GM23338 (cell line): ENCODE results near the gene RALY. TPM values are rescaled to one million over a fixed set of nuclear protein-coding genes. Genes with fewer than 3 reads are reported as not detected.
A peak's percentile ranks its signal among the peaks of the same experiment; 100 is the strongest.

Experiments used
- ATAC-seq: fragments of 200-7000 bp; cut with Tn5 transposase; 3 replicates; pipeline ENCODE4 v1.9.1; 2020
- DNase-seq: peaks from one replicate; pipeline ENCODE4 v3.0.0-alpha.2; 2015; ENCODE audit warnings: low spot score
- H2AFZ ChIP-seq: fragments of 200-600 bp; sonication (generic); 2 replicates; pipeline ENCODE4 v1.8.0; 2016; ENCODE audit warnings: antibody characterized with exemption, mild to moderate bottlenecking, moderate library complexity
- H3F3A ChIP-seq: fragments of 200-600 bp; sonication (generic); replicated peaks from 2 replicates; pipeline ENCODE4 v1.8.0; 2017; ENCODE audit warnings: antibody characterized with exemption, mixed run types, low read depth
- H3K27ac ChIP-seq: fragments of 200-600 bp; sonication (generic); 2 replicates; pipeline ENCODE4 v1.6.1; 2016; ENCODE audit warnings: low read depth
- H3K27me3 ChIP-seq: fragments of 200-600 bp; sonication (generic); 2 replicates; pipeline ENCODE4 v1.8.0; 2016; ENCODE audit warnings: mild to moderate bottlenecking, mixed run types, moderate library complexity; ENCODE audit not compliant: insufficient read depth
- H3K36me3 ChIP-seq: fragments of 200-600 bp; sonication (generic); 2 replicates; pipeline ENCODE4 v1.8.0; 2016; ENCODE audit warnings: mild to moderate bottlenecking; ENCODE audit not compliant: insufficient read depth
- H3K4me1 ChIP-seq: fragments of 200-600 bp; sonication (generic); 2 replicates; pipeline ENCODE4 v1.8.0; 2016; ENCODE audit warnings: mild to moderate bottlenecking, moderate library complexity; ENCODE audit not compliant: insufficient read depth
- H3K4me2 ChIP-seq: fragments of 200-600 bp; sonication (generic); 2 replicates; pipeline ENCODE4 v1.7.1; 2017; ENCODE audit warnings: mixed run types
- H3K4me3 ChIP-seq: fragments of 200-600 bp; sonication (generic); 2 replicates; pipeline ENCODE4 v1.6.1; 2016; ENCODE audit warnings: mixed run types
- H3K79me2 ChIP-seq: fragments of 200-600 bp; sonication (generic); replicated peaks from 2 replicates; pipeline ENCODE4 v1.8.0; 2017; ENCODE audit warnings: mild to moderate bottlenecking; ENCODE audit not compliant: insufficient read depth
- H3K9me2 ChIP-seq: fragments of 200-600 bp; sonication (generic); 2 replicates; pipeline ENCODE4 v1.8.0; 2017; ENCODE audit not compliant: insufficient read depth
- H4K20me1 ChIP-seq: fragments of 200-600 bp; sonication (generic); replicated peaks from 2 replicates; pipeline ENCODE4 v1.8.0; 2017; ENCODE audit warnings: mild to moderate bottlenecking; ENCODE audit not compliant: insufficient read depth
- H3K27ac Mint-ChIP-seq: 2 replicates; pipeline ENCODE4 v1.8.0; 2020; ENCODE audit warnings: inconsistent platforms, mild to moderate bottlenecking, moderate library complexity, mixed read lengths
- H3K27me3 Mint-ChIP-seq: 3 replicates; pipeline ENCODE4 v1.8.0; 2022; ENCODE audit warnings: low read depth, mild to moderate bottlenecking, moderate library complexity, mixed read lengths, inconsistent platforms; ENCODE audit not compliant: insufficient read depth, poor library complexity
- H3K36me3 Mint-ChIP-seq: 3 replicates; pipeline ENCODE4 v1.8.0; 2021; ENCODE audit warnings: low read depth, mild to moderate bottlenecking, inconsistent platforms, moderate library complexity, mixed read lengths
- H3K4me1 Mint-ChIP-seq: 3 replicates; pipeline ENCODE4 v1.8.0; 2020; ENCODE audit warnings: mild to moderate bottlenecking, inconsistent platforms, mixed read lengths
- H3K4me3 Mint-ChIP-seq: 3 replicates; pipeline ENCODE4 v1.8.0; 2021; ENCODE audit warnings: moderate library complexity, mild to moderate bottlenecking, inconsistent platforms, mixed read lengths
- H3K9me3 Mint-ChIP-seq: 3 replicates; pipeline ENCODE4 v1.8.0; 2020; ENCODE audit warnings: moderate library complexity, mild to moderate bottlenecking, inconsistent platforms, mixed read lengths
- CREB1 ChIP-seq: fragments of 250-450 bp; sonication (Bioruptor Pico); IDR thresholded peaks from 2 replicates; pipeline ENCODE4 v1.5.0; 2020; ENCODE audit warnings: low read depth, mild to moderate bottlenecking, moderate library complexity
- NANOG ChIP-seq: IDR thresholded peaks from 2 replicates; pipeline ENCODE4 v1.6.1; 2016; ENCODE audit warnings: antibody characterized with exemption, borderline replicate concordance
- POLR2AphosphoS5 ChIP-seq: IDR thresholded peaks from 2 replicates; pipeline ENCODE4 v1.6.1; 2016; ENCODE audit warnings: antibody characterized with exemption, low read depth
- ZNF462 ChIP-seq: fragments of 250-450 bp; sonication (Bioruptor Pico); IDR thresholded peaks from 2 replicates; pipeline ENCODE4 v1.5.0; 2020; ENCODE audit warnings: mild to moderate bottlenecking, moderate library complexity
- polyA plus RNA-seq: library from polyadenylated mRNA; unstranded; fragments of >200 nt; fragmentation: Nextera tagmentation; extraction: Ambion mirVana; gene quantifications from 2 replicates; pipeline ENCODE4 v1.2.1, GENCODE V29; 2016
- total RNA-seq: library from RNA; depleted of rRNA; stranded (reverse); fragments of >200 nt; shearing (Covaris generic); gene quantifications from 2 replicates; pipeline ENCODE4 v1.2.3, GENCODE V29; 2014

Gene RALY
- total and polyA plus RNA-seq, 2 experiments from 2014 or later, result 144 to 167 TPM

GRCh38 chr20:34023937-34024722 is 30.4 kb downstream of the RALY start:
- ATAC-seq (no peak), DNase-seq (no peak)
- H3K4me1 Mint-ChIP-seq, result peaks cover 42% of the 10 kb centered on the region
- H3K9me3 Mint-ChIP-seq, result no peaks in the 10 kb centered on the region
- H3F3A ChIP-seq, result no peaks in the 10 kb centered on the region
- peaks cover 50% of the 10 kb centered on the region for H3K4me1 ChIP-seq
- H4K20me1 ChIP-seq, result peaks cover 72% of the 10 kb centered on the region
- peak overlapping the region; percentile 64; the same call in 1 of the 2 replicates for H3K4me2 ChIP-seq
- no peak overlapping the region for H2AFZ ChIP-seq
- H3K79me2 ChIP-seq, result peaks cover 98% of the 10 kb centered on the region
- TF ChIP-seq POLR2AphosphoS5 (no peak), NANOG (no peak), CREB1 (CRISPR knock-in tag) (no peak), ZNF462 (CRISPR knock-in tag) (no peak)
- H3K4me3 Mint-ChIP-seq, result no peak overlapping the region
- no peak overlapping the region for H3K4me3 ChIP-seq
- H3K36me3 Mint-ChIP-seq, result peaks cover 6% of the 10 kb centered on the region; the same call in 2 of the 3 replicates
- no peaks in the 10 kb centered on the region for H3K27me3 ChIP-seq
- no peaks in the 10 kb centered on the region for H3K9me2 ChIP-seq
- H3K27ac Mint-ChIP-seq, result 0 out of 2 replicates have a peak overlapping the region, but pooled peaks have one; percentile 19
- H3K36me3 ChIP-seq, result no peaks in the 10 kb centered on the region; the same call in 1 of the 2 replicates
- H3K27me3 Mint-ChIP-seq, result peaks cover 12% of the 10 kb centered on the region
- H3K27ac ChIP-seq, result no peak overlapping the region
